Osteoblast (primary cell): ENCODE results near the gene SUN2. TPM values are rescaled to one million over a fixed set of nuclear protein-coding genes. Genes with fewer than 3 reads are reported as not detected.

Experiments used
- DNase-seq: peaks from one replicate; pipeline ENCODE4 v3.0.0; 2011; ENCODE audit warnings: low spot score, mixed read lengths; ENCODE audit not compliant: insufficient read length; ENCODE audit errors: missing footprints
- H2AFZ ChIP-seq: 2 replicates; pipeline ENCODE4 v1.6.0; 2011; ENCODE audit warnings: mild to moderate bottlenecking, low read length
- H3K27ac ChIP-seq: 2 replicates; pipeline ENCODE4 v1.5.1; 2011; ENCODE audit warnings: mild to moderate bottlenecking, low read depth, low read length, moderate library complexity
- H3K27me3 ChIP-seq: 2 replicates; pipeline ENCODE4 v1.6.0; 2012; ENCODE audit warnings: mild to moderate bottlenecking, control low read depth, inconsistent platforms, low read length, moderate library complexity; ENCODE audit not compliant: insufficient read depth
- H3K36me3 ChIP-seq: 2 replicates; pipeline ENCODE4 v1.5.1; 2011; ENCODE audit warnings: mild to moderate bottlenecking, low read length, control low read depth, moderate library complexity; ENCODE audit not compliant: insufficient read depth
- H3K4me1 ChIP-seq: 2 replicates; pipeline ENCODE4 v1.5.1; 2011; ENCODE audit warnings: mild to moderate bottlenecking, low read length, control low read depth, moderate library complexity; ENCODE audit not compliant: insufficient read depth
- H3K4me2 ChIP-seq: 2 replicates; pipeline ENCODE4 v1.6.0; 2011; ENCODE audit warnings: mild to moderate bottlenecking, low read length; ENCODE audit not compliant: insufficient read depth
- H3K4me3 ChIP-seq: fragments of 200-600 bp; sonication (generic); 3 replicates; pipeline ENCODE4 v1.5.1; 2012; ENCODE audit warnings: mild to moderate bottlenecking, low read length, inconsistent platforms; ENCODE audit not compliant: insufficient read depth
- H3K79me2 ChIP-seq: 2 replicates; pipeline ENCODE4 v1.6.0; 2012; ENCODE audit warnings: mild to moderate bottlenecking, low read length, control low read depth, inconsistent platforms; ENCODE audit not compliant: insufficient read depth
- H3K9me3 ChIP-seq: 2 replicates; pipeline ENCODE4 v1.5.1; 2011; ENCODE audit warnings: low read depth, low read length, control low read depth
- H4K20me1 ChIP-seq: 2 replicates; pipeline ENCODE4 v1.6.0; 2012; ENCODE audit warnings: mild to moderate bottlenecking, low read length, control low read depth; ENCODE audit not compliant: insufficient read depth
- total RNA-seq: library from RNA; depleted of rRNA; stranded (reverse); fragments of >200 nt; gene quantifications from 2 replicates; pipeline ENCODE4 v1.2.3, GENCODE V29; 2012
- TF ChIP-seq, protein P1 (sequence below): IDR thresholded peaks from 2 replicates; pipeline ENCODE4 v1.5.1; 2011; ENCODE audit warnings: mild to moderate bottlenecking, low read depth, low read length, moderate library complexity; ENCODE audit errors: extremely low read depth

Gene SUN2
- total RNA-seq, 1 donor = 105 TPM

GRCh38 chr22:38793317-38793716 lies 37.5 kb upstream of the SUN2 start:
- Histone ChIP-seq H3K27ac (peak overlapping the region; percentile 81), H3K4me1 (peaks cover 21% of the 10 kb centered on the region), H3K4me3 (peak overlapping the region; percentile 89), H3K36me3 (peaks cover 13% of the 10 kb centered on the region), H4K20me1 (no peaks in the 10 kb centered on the region), H3K9me3 (no peaks in the 10 kb centered on the region), H2AFZ (peak overlapping the region; percentile 80), H3K79me2 (peaks cover 15% of the 10 kb centered on the region), H3K27me3 (peaks cover 7% of the 10 kb centered on the region), H3K4me2 (peak overlapping the region; percentile 100)
- DNase-seq = no peak
- TF ChIP-seq, protein P1, sequence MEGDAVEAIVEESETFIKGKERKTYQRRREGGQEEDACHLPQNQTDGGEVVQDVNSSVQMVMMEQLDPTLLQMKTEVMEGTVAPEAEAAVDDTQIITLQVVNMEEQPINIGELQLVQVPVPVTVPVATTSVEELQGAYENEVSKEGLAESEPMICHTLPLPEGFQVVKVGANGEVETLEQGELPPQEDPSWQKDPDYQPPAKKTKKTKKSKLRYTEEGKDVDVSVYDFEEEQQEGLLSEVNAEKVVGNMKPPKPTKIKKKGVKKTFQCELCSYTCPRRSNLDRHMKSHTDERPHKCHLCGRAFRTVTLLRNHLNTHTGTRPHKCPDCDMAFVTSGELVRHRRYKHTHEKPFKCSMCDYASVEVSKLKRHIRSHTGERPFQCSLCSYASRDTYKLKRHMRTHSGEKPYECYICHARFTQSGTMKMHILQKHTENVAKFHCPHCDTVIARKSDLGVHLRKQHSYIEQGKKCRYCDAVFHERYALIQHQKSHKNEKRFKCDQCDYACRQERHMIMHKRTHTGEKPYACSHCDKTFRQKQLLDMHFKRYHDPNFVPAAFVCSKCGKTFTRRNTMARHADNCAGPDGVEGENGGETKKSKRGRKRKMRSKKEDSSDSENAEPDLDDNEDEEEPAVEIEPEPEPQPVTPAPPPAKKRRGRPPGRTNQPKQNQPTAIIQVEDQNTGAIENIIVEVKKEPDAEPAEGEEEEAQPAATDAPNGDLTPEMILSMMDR = no peak

GRCh38 chr22:38792833-38793232 lies 37.0 kb upstream of the SUN2 start:
- Histone ChIP-seq H3K27me3 (peaks cover 7% of the 10 kb centered on the region), H3K4me2 (peak overlapping the region; percentile 100), H3K4me3 (peak overlapping the region; percentile 89), H2AFZ (no peak overlapping the region), H3K9me3 (no peaks in the 10 kb centered on the region), H4K20me1 (no peaks in the 10 kb centered on the region), H3K79me2 (peaks cover 15% of the 10 kb centered on the region), H3K27ac (peak overlapping the region; percentile 81), H3K36me3 (peaks cover 13% of the 10 kb centered on the region), H3K4me1 (peaks cover 26% of the 10 kb centered on the region)
- no peak for DNase-seq
- TF ChIP-seq, protein P1 = no peak

- H3K4me1 ChIP-seq = peaks cover 49% of the 10 kb centered on the region
- H3K36me3 ChIP-seq = peaks cover 13% of the 10 kb centered on the region
- TF ChIP-seq, protein P1 = no peak
- H3K9me3 ChIP-seq = no peaks in the 10 kb centered on the region
- no peak overlapping the region for H2AFZ ChIP-seq
- no peak for DNase-seq
- no peak overlapping the region for H3K4me3 ChIP-seq
- peaks cover 26% of the 10 kb centered on the region for H3K79me2 ChIP-seq
- H3K4me2 ChIP-seq = no peak overlapping the region
- H3K27ac ChIP-seq = no peak overlapping the region
- peaks cover 8% of the 10 kb centered on the region for H4K20me1 ChIP-seq
- H3K27me3 ChIP-seq = no peaks in the 10 kb centered on the region
Measured at GRCh38 chr22:38789606-38790005, 33.8 kb upstream of the SUN2 start.

DNA sequence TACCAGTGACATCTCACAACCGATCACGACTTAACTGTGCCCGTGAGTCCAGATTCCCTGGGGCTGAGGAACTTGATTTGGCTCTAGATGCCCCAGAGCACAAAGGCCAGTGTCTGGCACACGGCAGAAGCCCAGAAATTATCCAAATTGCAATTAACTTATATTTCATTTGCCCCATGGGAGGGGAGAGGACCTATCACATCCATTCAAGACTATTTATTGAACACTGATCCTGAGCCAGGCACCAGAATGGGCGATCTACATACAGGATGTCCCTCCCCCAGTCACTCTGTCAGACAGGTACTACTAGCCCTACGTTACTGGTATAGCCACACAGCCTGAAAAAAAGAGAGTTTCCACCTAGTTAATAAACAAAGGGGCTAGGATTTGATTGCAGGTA lies 33.0 kb upstream of the SUN2 start:
- Histone ChIP-seq H3K79me2 (peaks cover 25% of the 10 kb centered on the region), H3K4me2 (peak overlapping the region; percentile 29), H3K27ac (peak overlapping the region; percentile 46), H3K9me3 (no peaks in the 10 kb centered on the region), H4K20me1 (peaks cover 8% of the 10 kb centered on the region), H3K4me3 (no peak overlapping the region), H3K36me3 (peaks cover 13% of the 10 kb centered on the region), H3K4me1 (peaks cover 45% of the 10 kb centered on the region), H2AFZ (no peak overlapping the region), H3K27me3 (no peaks in the 10 kb centered on the region)
- TF ChIP-seq, protein P1 = no peak
- DNase-seq = no peak
